GM12878 (cell line): ENCODE results near the gene PRMT7. TPM values are rescaled to one million over a fixed set of nuclear protein-coding genes. Genes with fewer than 3 reads are reported as not detected.

Experiments
- ATAC-seq: fragments of 200-7000 bp; cut with Tn5 transposase; 3 replicates; pipeline ENCODE4 v1.9.1; 2020; ENCODE audit warnings: mild to moderate bottlenecking, moderate library complexity
- BruUV-seq: library from RNA; stranded (reverse); fragments of 400-500 nt; replicated peaks from 2 replicates; lab custom pipeline; 2021; lab: Mats Ljungman, UMichigan
- CTCF ChIA-PET: fragments of 300-600 bp; sonication (Branson Sonifier 250); formaldehyde crosslinking; extraction: SDS; loops from one replicate; lab custom pipeline; 2021; ENCODE audit warnings: inconsistent platforms; lab: Yijun Ruan, JAX
- POLR2A ChIA-PET: fragments of 350-600 bp; formaldehyde crosslinking; extraction: SDS; loops from one replicate; lab custom pipeline; 2021; ENCODE audit warnings: inconsistent platforms; lab: Charles Lee
- RAD21 ChIA-PET: fragments of 300-600 bp; sonication (Branson Sonifier 250); formaldehyde crosslinking; loops from one replicate; lab custom pipeline; 2023; ENCODE audit warnings: antibody characterized with exemption; ENCODE audit not compliant: unreplicated experiment; lab: Charles Lee
- SMC1A ChIA-PET: fragments of 300-600 bp; sonication (Branson Sonifier 250); formaldehyde crosslinking; loops from one replicate; lab custom pipeline; 2023; ENCODE audit not compliant: unreplicated experiment, uncharacterized antibody; lab: Charles Lee
- DNase-seq: peaks from one replicate; pipeline ENCODE4 v3.0.0-alpha.2; 2011; ENCODE audit warnings: low read depth, low spot score
- FAIRE-seq: peaks from 3 replicates; lab custom pipeline; 2011; peaks lifted over from hg19 to GRCh38; lab: Jason Lieb, UNC
- H2AFZ ChIP-seq: 2 replicates; pipeline ENCODE4 v1.6.0; 2011; ENCODE audit warnings: low read depth, low read length, control low read depth; ENCODE audit not compliant: control insufficient read depth
- H3K27ac ChIP-seq: 2 replicates; pipeline ENCODE4 v1.5.1; 2011; ENCODE audit warnings: control low read depth; ENCODE audit not compliant: control insufficient read depth, insufficient read depth
- H3K27me3 ChIP-seq, 2 experiments: replicated peaks in 1 of 2; 2 replicates each; pipeline versions ENCODE4 v1.6.0 to v1.6.1; 2011; ENCODE audit warnings: low read length in 1 of 2; ENCODE audit not compliant: control insufficient read depth in 2 of 2, insufficient read depth in 2 of 2
- H3K36me3 ChIP-seq, 2 experiments: 2 replicates each; pipeline ENCODE4 v1.5.1; 2011; ENCODE audit warnings: low read length in 1 of 2; ENCODE audit not compliant: control insufficient read depth in 2 of 2, insufficient read depth in 2 of 2
- H3K4me1 ChIP-seq: 2 replicates; pipeline ENCODE4 v1.6.1; 2011; ENCODE audit warnings: mild to moderate bottlenecking, low read length, moderate library complexity, mixed read lengths; ENCODE audit not compliant: control insufficient read depth, insufficient read depth
- H3K4me2 ChIP-seq: 2 replicates; pipeline ENCODE4 v1.6.0; 2011; ENCODE audit warnings: control low read depth; ENCODE audit not compliant: control insufficient read depth, insufficient read depth
- H3K4me3 ChIP-seq: fragments of 200-600 bp; sonication (generic); 2 replicates; pipeline ENCODE4 v1.5.1; 2016
- H3K79me2 ChIP-seq: 2 replicates; pipeline ENCODE4 v1.6.0; 2011; ENCODE audit warnings: low read length; ENCODE audit not compliant: control insufficient read depth, insufficient read depth
- H3K9ac ChIP-seq: 2 replicates; pipeline ENCODE4 v1.8.0; 2011; ENCODE audit warnings: low read length, control low read depth, mixed read lengths; ENCODE audit not compliant: control insufficient read depth, insufficient read depth
- H3K9me3 ChIP-seq: replicated peaks from 3 replicates; pipeline ENCODE4 v1.5.1; 2011; ENCODE audit warnings: mild to moderate bottlenecking, low read length; ENCODE audit not compliant: control insufficient read depth, insufficient read depth
- H4K20me1 ChIP-seq: 2 replicates; pipeline ENCODE4 v1.6.0; 2011; ENCODE audit not compliant: control insufficient read depth, insufficient read depth
- IKZF2 ChIP-seq, 2 experiments: fragments of 450-650 bp; IDR thresholded peaks; 2 replicates each; pipeline ENCODE4 v1.6.1; 2017; ENCODE audit warnings: mild to moderate bottlenecking in 2 of 2, moderate library complexity in 2 of 2
- NFYA ChIP-seq: IDR thresholded peaks from 2 replicates; pipeline ENCODE4 v1.6.1; 2011; ENCODE audit warnings: low read depth, mild to moderate bottlenecking, low read length, improper control_type of control experiment, borderline replicate concordance
- POLR2AphosphoS5 ChIP-seq: IDR thresholded peaks from 2 replicates; pipeline ENCODE4 v1.6.1; 2011; ENCODE audit warnings: mild to moderate bottlenecking, low read length, inconsistent platforms
- SMARCA5 ChIP-seq: fragments of 450-650 bp; IDR thresholded peaks from 2 replicates; pipeline ENCODE4 v1.6.1; 2017; ENCODE audit warnings: mild to moderate bottlenecking
- SMC3 ChIP-seq: IDR thresholded peaks from 2 replicates; pipeline ENCODE4 v1.6.1; 2011; ENCODE audit warnings: low read length, improper control_type of control experiment, borderline replicate concordance
- WGBS: methylation state at CpG from one replicate; pipeline ENCODE4 v1.1.6; 2016; ENCODE audit warnings: low lambda C conversion rate; ENCODE audit not compliant: insufficient replicate concordance, insufficient coverage; ENCODE audit errors: missing lambda C conversion rate; 5-methylcytosine and 5-hydroxymethylcytosine counted together
- in situ Hi-C: fragments of 300-500 bp; cut with MboI; formaldehyde crosslinking; loops from 9 replicates; pipeline ENCODE4 v1.14.3; 2018; ENCODE audit warnings: mixed read lengths
- intact Hi-C: fragments of 100-400 bp; cut with micrococcal nuclease; formaldehyde crosslinking; loops from one replicate; pipeline ENCODE4 v1.14.2; 2022; ENCODE audit not compliant: unreplicated experiment
- polyA plus RNA-seq, 11 experiments: library from polyadenylated mRNA; depleted of rRNA in 4 of 11; unstranded in 6 of 11; stranded (reverse) in 5 of 11; fragments of >200 nt; fragmentation: Nextera tagmentation in 4 of 11; fragmentation: Illumina TruSeq in 1 of 11; extraction: Ambion mirVana in 4 of 11; extraction: Trizol in 1 of 11; gene quantifications; 1 replicate in 1 of 11; 2 replicates in 10 of 11; pipeline versions ENCODE4 v1.2.1 to v1.2.3, GENCODE V29; 2011 to 2016; ENCODE audit warnings: inconsistent platforms in 2 of 11, missing spikeins in 2 of 11, low read depth in 1 of 11
- total RNA-seq, 4 experiments: library from RNA; depleted of rRNA in 3 of 4; stranded (reverse); fragments of >200 nt in 3 of 4; fragmentation: Illumina TruSeq in 1 of 4; extraction: Trizol in 1 of 4; gene quantifications; 2 replicates each; pipeline versions ENCODE4 v1.2.1 to v1.2.3, GENCODE V29; 2013 to 2021
- TF ChIP-seq, protein P1 (sequence below): IDR thresholded peaks from 2 replicates; pipeline ENCODE4 v1.6.1; 2012; ENCODE audit warnings: low read length, inconsistent platforms

Gene PRMT7
- total and polyA plus RNA-seq, 10 of the 15 experiments (the other 5 are each of a cell fraction or from before 2014, with no cell fraction given): 5.1 to 56.1 (median 42.0) TPM

DNA sequence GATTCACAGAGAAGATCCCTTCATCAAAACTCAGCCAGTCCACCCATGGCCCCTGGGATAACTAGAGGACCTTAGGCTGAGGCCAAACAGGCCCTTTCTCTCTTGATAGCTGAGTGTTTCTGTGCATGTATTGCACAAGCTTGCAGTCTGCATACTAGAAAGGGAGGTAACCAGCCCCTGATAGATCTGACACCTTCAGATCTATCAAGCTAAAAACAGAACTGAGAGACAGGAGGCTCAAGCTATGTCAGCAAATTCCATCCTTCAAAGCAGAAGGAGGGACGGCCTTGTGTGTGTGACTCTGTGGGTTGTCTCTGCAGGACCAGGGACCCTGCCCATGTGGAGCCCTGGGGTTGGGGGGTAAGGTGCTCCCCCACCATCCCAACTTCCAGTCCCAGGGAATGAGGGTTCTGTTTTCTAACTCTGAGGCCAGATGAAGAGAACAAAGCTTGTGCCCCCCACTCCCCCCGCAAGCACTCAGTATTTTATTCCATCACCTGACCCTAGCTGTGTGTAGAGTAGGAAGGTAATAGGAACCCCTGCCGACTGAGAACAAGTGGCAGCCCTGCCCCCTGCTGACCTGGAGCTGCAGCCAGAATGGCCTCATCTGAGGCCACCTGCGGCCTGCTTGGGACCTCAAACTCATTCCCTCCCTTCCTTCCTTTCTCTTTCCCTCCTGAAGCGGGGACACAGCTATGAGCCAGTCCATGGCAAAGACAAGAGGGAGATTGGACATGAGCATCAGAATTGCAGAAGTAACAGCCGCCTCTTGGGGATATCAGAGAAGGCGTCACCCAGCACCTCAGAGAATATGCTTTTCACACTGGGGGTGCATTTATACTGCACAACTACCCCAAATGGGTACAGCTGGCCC is 73.7 kb downstream of the PRMT7 start (continued):
- TF ChIP-seq SMARCA5: no peak

DNA sequence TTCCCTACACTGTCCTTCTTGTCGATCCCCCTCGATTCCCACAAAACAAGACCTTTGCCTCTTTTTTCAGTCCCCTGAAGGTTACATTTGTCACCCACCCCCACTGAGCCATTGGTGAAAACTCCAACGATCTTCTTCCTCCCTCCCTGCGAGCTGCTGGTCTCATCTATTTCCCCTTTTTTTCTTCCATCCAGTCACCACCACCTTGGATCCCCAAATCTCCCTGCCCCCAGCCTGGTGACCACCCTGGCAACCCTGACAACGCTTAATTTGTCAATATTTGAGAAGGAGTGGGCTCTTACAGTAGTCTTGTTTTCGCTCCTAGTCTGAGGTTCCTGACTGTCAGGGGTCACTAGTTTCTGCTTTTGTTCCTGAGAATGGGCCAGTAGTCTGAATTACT is 74.6 kb downstream of the PRMT7 start:
- Histone ChIP-seq H3K4me1 (peaks cover 10% of the 10 kb centered on the region), H2AFZ (no peak overlapping the region), H3K36me3 (no peaks in the 10 kb centered on the region), H4K20me1 (no peaks in the 10 kb centered on the region), H3K9me3 (no peaks in the 10 kb centered on the region), H3K79me2 (no peaks in the 10 kb centered on the region), H3K4me2 (no peak overlapping the region), H3K27me3 (no peaks in the 10 kb centered on the region), H3K9ac (no peak overlapping the region), H3K27ac (no peak overlapping the region), H3K4me3 (no peak overlapping the region)
- WGBS: 47% methylated on average over 6 of the region's 6 CpGs
- in situ Hi-C loops (no loop called here), intact Hi-C loops (no loop called here)
- ATAC-seq (no peak), DNase-seq (no peak), FAIRE-seq (no peak)
- TF ChIP-seq IKZF2 (IDR thresholded peaks at IDR 0.05) (no peak), NFYA (no peak), SMC3 (no peak), POLR2AphosphoS5 (no peak)
- TF ChIP-seq, protein P1, sequence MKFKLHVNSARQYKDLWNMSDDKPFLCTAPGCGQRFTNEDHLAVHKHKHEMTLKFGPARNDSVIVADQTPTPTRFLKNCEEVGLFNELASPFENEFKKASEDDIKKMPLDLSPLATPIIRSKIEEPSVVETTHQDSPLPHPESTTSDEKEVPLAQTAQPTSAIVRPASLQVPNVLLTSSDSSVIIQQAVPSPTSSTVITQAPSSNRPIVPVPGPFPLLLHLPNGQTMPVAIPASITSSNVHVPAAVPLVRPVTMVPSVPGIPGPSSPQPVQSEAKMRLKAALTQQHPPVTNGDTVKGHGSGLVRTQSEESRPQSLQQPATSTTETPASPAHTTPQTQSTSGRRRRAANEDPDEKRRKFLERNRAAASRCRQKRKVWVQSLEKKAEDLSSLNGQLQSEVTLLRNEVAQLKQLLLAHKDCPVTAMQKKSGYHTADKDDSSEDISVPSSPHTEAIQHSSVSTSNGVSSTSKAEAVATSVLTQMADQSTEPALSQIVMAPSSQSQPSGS: no peak
- BruUV-seq: no TSS peak
- ChIA-PET POLR2A (no interaction called here), RAD21 (interaction anchor here (1.7 to 2.1 kb wide), 3 partner anchors 11 to 17 kb away, joined by 4 to 7 read pairs (median 5); no protein-coding TSS in a partner anchor), SMC1A (interaction anchor here (1.0 to 1.6 kb wide), 5 partner anchors 9 to 126 kb away, joined by 3 to 7 read pairs (median 4); no protein-coding TSS in a partner anchor), CTCF (interaction anchor here (0.6 to 5.6 kb wide), 8 partner anchors 10 to 1046 kb away, joined by 3 to 77 read pairs (median 5); partner anchors contain the start of gene SLC7A6)
